ENCODE data around the gene MALT1. TPM values are rescaled to one million over a fixed set of nuclear protein-coding genes. Genes with fewer than 3 reads are reported as not detected.

MALT1 gene
- total RNA-seq, 1 experiment from 2014 or later, result 19.6 TPM

DNA sequence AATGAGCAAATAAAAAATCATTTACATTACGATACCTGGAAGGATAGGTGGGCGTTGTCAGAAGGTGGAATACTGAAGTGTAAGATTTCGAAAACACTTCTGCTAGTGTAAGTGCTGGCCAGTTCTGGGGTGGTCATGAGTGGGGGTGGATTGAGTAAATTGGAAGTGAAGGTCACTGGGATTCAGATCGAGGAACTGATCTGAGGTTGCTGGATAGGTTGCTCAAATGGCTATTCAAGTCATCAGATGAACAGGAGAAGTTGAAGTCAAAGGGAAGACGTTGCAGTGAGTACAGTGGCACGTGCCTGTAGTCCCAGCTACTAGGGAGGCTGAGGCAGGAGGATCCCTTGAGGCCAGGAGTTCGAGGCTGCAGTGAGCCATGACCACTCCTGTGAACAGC, 95.7 kb downstream of the MALT1 start:
- no peaks in the 10 kb centered on the region for H3F3A ChIP-seq (ENCODE audit: insufficient read depth, low read depth)
- BruUV-seq (replicated peaks), result no TSS peak
- no peak for DNase-seq
- ChIA-PET POLR2A (ENCODE audit: unreplicated experiment) (no interaction called here), CTCF (no interaction called here)
- H3K79me2 ChIP-seq (ENCODE audit: low read depth), result no peaks in the 10 kb centered on the region
- H3K4me3 ChIP-seq, result no peak overlapping the region
- H3K27me3 ChIP-seq (ENCODE audit: insufficient read depth, low read depth), result 0 out of 2 replicates have a peak, but pooled peaks cover 3% of the 10 kb centered on the region
- no peaks in the 10 kb centered on the region for H3K4me1 ChIP-seq (replicated peaks; ENCODE audit: insufficient read depth)
- no peak overlapping the region for H3K27ac ChIP-seq
- no peaks in the 10 kb centered on the region for H4K20me1 ChIP-seq (ENCODE audit: insufficient read depth)
- H3K9me3 ChIP-seq (ENCODE audit: insufficient read depth, low read depth), result no peaks in the 10 kb centered on the region
- intact Hi-C loops (cut with micrococcal nuclease; ENCODE audit: unreplicated experiment), result no loop called here
- H2AFZ ChIP-seq, result no peak overlapping the region
- no peaks in the 10 kb centered on the region for H3K36me3 ChIP-seq (ENCODE audit: low read depth)
- H3K4me2 ChIP-seq, result no peak overlapping the region
- no peak for TF ChIP-seq EZH2 (IDR thresholded peaks at IDR 0.05; ENCODE audit: low read depth)
- TF ChIP-seq, protein P1, sequence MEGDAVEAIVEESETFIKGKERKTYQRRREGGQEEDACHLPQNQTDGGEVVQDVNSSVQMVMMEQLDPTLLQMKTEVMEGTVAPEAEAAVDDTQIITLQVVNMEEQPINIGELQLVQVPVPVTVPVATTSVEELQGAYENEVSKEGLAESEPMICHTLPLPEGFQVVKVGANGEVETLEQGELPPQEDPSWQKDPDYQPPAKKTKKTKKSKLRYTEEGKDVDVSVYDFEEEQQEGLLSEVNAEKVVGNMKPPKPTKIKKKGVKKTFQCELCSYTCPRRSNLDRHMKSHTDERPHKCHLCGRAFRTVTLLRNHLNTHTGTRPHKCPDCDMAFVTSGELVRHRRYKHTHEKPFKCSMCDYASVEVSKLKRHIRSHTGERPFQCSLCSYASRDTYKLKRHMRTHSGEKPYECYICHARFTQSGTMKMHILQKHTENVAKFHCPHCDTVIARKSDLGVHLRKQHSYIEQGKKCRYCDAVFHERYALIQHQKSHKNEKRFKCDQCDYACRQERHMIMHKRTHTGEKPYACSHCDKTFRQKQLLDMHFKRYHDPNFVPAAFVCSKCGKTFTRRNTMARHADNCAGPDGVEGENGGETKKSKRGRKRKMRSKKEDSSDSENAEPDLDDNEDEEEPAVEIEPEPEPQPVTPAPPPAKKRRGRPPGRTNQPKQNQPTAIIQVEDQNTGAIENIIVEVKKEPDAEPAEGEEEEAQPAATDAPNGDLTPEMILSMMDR (conservative IDR thresholded peaks at IDR 0.05), result no peak
- no peaks in the 10 kb centered on the region for H3K9me2 ChIP-seq (ENCODE audit: insufficient read depth)

DNA sequence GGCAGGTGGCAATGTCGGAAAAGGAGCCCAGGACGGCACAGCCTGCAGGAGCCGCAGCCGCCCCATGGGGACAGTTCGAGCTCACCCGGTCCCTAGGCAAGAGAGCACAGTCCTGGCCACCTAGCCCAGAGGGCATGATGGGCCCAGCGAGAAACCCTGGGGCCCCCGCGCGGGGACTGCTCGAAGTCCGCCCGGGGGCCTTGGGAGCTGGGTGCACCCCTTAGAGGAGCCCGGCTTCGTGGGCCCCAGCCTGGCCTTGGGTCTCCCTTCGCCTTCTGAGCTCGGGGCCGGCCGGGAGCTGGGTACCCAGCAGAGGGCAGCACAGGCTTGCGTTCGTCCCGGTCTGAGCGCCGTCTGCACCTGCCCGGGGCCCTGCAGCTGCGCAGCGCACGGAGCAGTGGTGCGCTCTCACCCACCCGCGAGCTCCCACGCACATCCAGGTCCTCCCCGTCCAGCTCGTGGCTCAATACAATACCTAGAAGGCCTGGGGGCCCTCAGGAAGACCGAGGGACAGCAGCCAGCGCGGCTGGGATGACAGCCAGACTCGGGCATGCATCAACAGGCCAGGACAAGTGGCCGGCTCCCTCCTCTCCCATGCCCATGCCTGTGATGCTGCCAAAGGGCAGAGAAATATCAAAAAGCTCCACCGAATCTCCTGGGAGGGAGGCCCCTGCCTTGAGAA, 97.2 kb downstream of the MALT1 start:
- Histone ChIP-seq H3K9me2 (ENCODE audit: insufficient read depth) (no peaks in the 10 kb centered on the region), H3K36me3 (ENCODE audit: low read depth) (no peaks in the 10 kb centered on the region), H3K79me2 (ENCODE audit: low read depth) (no peaks in the 10 kb centered on the region), H3K27me3 (ENCODE audit: insufficient read depth, low read depth) (0 out of 2 replicates have a peak, but pooled peaks cover 3% of the 10 kb centered on the region), H4K20me1 (ENCODE audit: insufficient read depth) (no peaks in the 10 kb centered on the region), H3K4me3 (peak overlapping the region; percentile 47; the same call in 1 of the 2 replicates), H2AFZ (peak overlapping the region; percentile 70; the same call in 1 of the 2 replicates), H3K4me1 (replicated peaks; ENCODE audit: insufficient read depth) (no peaks in the 10 kb centered on the region), H3K4me2 (peak overlapping the region; percentile 94), H3K27ac (no peak overlapping the region), H3F3A (ENCODE audit: insufficient read depth, low read depth) (no peaks in the 10 kb centered on the region), H3K9me3 (ENCODE audit: insufficient read depth, low read depth) (no peaks in the 10 kb centered on the region)
- POLR2A ChIA-PET (ENCODE audit: unreplicated experiment), result no interaction called here
- no TSS peak for BruUV-seq (replicated peaks)
- DNase-seq, result peak in 1 of 2 experiments; percentile 69
- CTCF ChIA-PET, result interaction anchor here (0.6 to 2.1 kb wide), 6 partner anchors 10 to 635 kb away, joined by 3 to 8 read pairs (median 5); no protein-coding TSS in a partner anchor
- intact Hi-C loops (cut with micrococcal nuclease; ENCODE audit: unreplicated experiment), result loop anchor here (1.0 to 2.0 kb wide), 2 partner anchors 302 to 634 kb away; no protein-coding TSS in a partner anchor
- TF ChIP-seq EZH2 (IDR thresholded peaks at IDR 0.05; ENCODE audit: low read depth), result no peak
- TF ChIP-seq, protein P1 (conservative IDR thresholded peaks at IDR 0.05), result peak; percentile 84

DNA sequence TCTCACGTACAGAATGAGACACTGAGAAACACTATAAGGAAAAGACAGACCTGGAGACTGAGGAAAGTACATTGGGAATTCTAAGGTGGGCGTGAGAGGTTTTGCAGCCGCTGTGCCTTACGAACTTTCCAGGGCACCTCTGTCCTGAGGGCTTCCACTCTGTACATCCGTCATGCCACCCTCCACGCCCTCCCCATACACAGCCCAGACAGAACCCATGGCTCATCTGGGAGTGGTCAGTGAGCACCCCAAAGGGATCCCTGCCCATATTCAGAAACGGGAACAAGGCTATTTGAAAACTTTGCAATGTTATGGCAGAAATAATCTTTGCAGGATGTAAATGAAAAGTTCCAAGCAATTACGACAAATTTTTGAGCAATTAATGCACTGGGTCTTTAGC, 98.1 kb downstream of the MALT1 start:
- H3K79me2 ChIP-seq (ENCODE audit: low read depth), result no peaks in the 10 kb centered on the region
- POLR2A ChIA-PET (ENCODE audit: unreplicated experiment), result no interaction called here
- no peaks in the 10 kb centered on the region for H3K9me2 ChIP-seq (ENCODE audit: insufficient read depth)
- no peak overlapping the region for H3K4me3 ChIP-seq
- CTCF ChIA-PET, result interaction anchor here (2.1 kb wide), 1 partner anchor 297 kb away, joined by 8 read pairs; no protein-coding TSS in a partner anchor
- H3K27me3 ChIP-seq (ENCODE audit: insufficient read depth, low read depth), result 0 out of 2 replicates have a peak, but pooled peaks cover 3% of the 10 kb centered on the region
- intact Hi-C loops (cut with micrococcal nuclease; ENCODE audit: unreplicated experiment), result loop anchor here (2.0 kb wide), 1 partner anchor 633 kb away; no protein-coding TSS in a partner anchor
- no peaks in the 10 kb centered on the region for H3K4me1 ChIP-seq (replicated peaks; ENCODE audit: insufficient read depth)
- H3K27ac ChIP-seq, result no peak overlapping the region
- H4K20me1 ChIP-seq (ENCODE audit: insufficient read depth), result no peaks in the 10 kb centered on the region
- no peak overlapping the region for H3K4me2 ChIP-seq
- H3K36me3 ChIP-seq (ENCODE audit: low read depth), result no peaks in the 10 kb centered on the region
- no peaks in the 10 kb centered on the region for H3F3A ChIP-seq (ENCODE audit: insufficient read depth, low read depth)
- BruUV-seq (replicated peaks), result no TSS peak
- H3K9me3 ChIP-seq (ENCODE audit: insufficient read depth, low read depth), result no peaks in the 10 kb centered on the region
- TF ChIP-seq, protein P1 (conservative IDR thresholded peaks at IDR 0.05), result no peak
- TF ChIP-seq EZH2 (IDR thresholded peaks at IDR 0.05; ENCODE audit: low read depth), result no peak
- no peak overlapping the region for H2AFZ ChIP-seq
- DNase-seq, result no peak
